NCI-H1417 treated with DMSO at 0.1 percent for 48 hours (cell line): ENCODE data around the gene PJA1.

Source experiments
- DNase-seq: peaks from one replicate; lab custom pipeline; 2025; lab: John Stamatoyannopoulos, UW

Gene PJA1

DNA sequence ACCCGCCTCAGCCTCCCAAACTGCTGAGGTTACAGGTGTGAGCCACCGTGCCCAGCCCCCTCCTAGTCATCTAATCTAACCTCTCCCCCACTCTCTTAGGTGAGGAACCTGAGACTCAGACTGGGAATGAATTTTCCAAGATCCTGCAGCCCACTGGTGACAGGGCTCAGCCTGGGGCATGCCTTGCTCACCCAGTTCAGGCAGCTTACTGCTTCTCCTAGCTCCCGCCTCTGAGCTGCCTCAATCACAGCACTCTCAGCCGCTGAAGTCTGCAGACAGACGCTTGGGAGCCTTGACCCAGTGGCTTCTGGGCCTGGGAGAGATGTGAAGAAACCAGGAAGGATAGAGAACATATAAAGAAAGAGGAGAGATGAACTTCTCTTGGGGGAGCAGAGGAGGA, 24.4 kb downstream of the PJA1 start:
- DNase-seq, result no peak

DNA sequence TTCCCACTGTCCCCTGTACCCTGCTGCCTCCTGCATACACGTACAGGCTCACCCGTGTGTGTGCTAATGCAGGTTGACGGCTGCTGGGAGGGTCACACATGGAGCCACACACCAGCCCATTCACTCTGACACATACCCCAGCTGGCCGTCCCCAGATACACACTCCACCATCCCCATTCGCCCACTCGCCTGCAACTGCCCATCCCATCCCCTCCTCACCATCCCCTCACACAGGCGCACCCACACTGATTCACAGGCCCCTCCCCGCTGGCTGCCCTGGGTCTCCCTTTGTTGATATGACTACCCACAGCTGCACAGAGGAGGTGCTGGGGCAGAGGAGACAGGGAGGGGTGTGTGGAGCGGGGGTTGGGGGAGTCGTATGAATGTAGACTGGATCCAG, 25.7 kb downstream of the PJA1 start:
- no peak for DNase-seq

DNA sequence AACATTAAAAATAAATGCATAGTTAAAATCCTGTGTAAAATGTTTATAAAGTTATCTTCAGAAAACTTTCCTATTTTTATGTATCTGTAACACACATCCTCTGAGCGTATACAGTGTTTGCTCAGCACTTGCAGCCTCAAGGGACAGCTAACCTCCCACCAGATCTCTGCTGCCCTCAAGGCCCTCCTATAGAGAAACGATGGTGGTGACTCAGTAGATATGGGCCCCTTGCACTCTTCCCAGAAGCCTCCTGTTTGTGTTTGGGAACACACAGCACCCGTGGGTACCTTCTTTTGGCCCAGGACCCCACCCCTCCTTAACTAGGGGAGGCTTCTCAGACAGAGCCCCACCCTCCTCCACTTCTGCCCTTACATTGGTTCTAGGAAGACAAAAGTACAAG, 26.7 kb downstream of the PJA1 start:
- no peak for DNase-seq

DNA sequence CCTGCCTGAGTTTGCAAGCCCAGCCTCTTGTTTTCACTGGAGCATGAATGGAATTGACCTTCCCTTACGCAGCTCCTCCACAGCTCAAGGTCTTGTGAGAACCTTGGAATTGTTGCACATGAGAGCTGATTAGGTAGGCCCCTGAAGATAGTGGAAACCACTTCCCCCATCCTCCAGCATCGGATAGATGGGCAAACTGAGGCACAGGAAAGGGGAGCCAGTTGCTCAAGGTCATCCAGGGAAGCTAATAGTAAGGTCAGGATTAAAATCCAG, 27.2 kb downstream of the PJA1 start:
- no peak for DNase-seq

DNA sequence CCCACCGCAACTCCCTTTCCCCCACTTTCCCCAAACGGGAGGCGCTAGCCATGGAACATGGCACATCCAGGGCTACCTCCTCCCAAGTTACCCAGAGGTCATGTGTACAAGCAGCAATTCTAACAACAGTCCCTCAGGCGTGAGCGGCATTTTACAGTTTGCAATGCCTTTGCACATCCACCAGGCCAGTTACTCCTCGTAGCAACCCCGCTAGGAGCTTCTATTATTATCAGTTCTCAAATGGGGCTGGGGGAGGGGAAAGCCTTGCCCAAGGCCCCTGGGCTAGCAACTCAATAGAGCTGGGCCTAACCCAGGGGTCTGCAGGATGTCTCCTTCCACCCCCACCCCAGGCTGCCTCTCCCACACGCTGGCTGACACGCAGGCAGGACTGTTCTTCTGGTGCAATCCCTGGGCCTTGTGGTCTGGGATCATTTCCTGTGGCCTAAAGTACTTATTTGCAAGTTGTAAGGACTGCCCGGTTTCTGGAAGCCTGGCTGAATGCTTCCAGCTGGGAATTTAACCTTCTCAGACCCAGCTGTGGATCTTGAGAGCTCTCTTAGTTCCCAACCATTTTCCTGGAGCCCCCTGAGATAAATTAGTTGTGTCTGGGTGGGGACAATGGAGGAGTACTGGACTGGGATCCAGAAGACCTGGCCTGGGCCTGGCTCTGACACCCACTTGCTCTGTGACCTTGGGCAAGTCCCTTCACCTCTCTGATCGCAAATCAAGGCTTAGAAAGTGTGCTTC, 27.7 kb downstream of the PJA1 start:
- no peak for DNase-seq

DNA sequence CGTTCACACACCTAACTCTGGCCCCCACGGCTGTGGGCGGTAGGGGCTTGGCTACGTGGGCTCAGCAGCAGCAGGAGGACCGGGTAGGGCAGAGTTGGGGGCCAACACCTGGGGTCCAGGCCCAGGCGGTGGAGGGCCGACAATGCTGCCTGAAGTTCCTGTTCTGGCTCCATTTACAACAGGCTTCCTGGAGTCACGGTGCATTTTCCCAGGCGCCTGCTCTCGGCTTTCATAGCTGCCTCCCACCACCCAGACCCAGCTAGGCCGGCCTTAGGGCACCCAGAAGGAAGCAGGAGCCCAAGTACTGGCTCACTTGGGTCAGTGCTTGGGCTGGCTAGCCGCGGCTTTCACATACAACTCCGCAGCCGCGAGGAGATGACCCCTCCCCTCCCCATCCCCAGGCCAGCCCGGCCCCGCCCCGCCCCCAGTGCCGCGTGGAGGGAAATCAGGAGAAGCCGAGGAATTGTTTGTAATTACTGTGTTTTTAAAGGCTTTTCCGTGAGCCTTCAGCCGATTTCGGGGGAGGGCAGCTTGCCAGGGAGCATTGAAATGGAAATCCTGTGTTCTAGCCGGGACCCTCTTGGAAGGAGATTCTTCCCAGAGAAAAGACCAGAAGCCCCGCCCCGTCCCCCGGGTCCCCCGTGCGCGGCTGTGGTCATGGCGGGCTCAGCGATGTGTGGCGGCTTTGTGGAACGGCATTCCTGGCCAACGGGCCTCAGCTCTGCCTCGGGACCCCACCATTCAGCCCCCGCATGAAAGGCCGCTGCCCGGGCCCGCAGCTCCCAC, 28.5 kb downstream of the PJA1 start:
- no peak for DNase-seq

DNA sequence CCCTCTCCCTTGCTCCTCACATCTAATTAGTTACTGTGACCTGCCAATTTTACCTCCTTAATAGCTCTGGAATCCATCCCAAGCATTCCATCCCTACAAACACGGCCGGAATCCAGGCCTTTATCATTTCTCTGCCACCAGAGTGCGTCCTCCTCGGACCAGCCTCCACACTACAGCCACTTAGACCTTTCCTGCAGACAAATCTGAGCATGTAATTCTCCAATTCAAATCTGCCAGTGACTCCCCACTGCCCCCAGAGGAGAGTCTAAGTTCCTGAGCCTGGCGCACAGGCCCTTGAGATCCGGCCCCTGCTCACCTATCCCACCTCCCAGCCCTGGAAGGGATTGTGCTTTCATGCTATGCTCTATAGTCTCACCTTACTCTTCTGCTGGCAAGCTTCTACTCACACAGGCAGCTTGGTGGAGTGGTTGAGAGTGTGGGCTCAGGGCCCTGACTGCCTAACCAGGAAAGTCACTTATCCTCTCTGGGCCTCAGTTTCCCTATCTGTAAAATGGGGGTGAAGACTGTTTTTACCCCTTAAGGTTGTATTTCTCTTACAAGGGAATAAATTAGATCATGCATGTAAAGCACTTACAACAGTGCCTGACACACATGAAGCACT, 31.2 kb downstream of the PJA1 start:
- DNase-seq, result no peak

DNA sequence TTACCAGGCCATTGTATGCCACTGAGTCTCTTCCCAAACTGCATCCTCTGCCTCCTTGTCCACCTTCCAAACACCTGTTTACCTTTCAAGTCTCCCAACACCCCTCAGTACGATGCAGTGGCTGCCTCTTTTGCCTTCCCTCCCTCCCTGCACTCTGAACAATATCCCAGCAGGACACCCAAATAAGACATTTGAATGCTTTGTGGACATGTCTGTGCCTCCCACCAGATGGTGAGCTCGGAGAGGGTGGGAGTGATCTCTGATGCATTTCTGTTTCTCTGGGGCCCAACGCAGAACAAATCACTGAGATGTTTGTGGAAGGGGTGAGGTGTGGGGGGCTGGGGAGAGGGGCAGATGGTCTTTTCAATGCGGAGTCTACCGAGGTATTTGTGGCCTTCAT, 33.4 kb downstream of the PJA1 start:
- no peak for DNase-seq

DNA sequence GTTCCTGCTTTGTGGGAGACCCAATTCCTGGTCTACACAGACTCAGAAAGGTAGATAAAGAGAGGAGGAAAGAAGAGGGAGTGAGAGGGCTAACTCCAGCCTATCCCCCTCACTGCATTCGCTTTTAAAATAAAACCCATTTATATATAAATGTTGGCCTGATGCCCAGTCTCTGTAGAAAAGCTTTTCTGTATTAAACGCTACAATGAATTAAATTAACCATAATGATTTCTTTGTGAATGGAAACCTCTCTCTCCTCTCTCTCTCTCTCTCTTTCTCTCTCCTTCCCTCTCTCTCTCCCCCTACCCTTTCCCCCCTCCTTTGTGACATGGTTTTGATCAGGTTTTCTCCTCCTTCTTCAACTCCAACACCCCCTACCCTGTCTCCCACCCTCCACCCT, 34.8 kb downstream of the PJA1 start:
- no peak for DNase-seq

DNA sequence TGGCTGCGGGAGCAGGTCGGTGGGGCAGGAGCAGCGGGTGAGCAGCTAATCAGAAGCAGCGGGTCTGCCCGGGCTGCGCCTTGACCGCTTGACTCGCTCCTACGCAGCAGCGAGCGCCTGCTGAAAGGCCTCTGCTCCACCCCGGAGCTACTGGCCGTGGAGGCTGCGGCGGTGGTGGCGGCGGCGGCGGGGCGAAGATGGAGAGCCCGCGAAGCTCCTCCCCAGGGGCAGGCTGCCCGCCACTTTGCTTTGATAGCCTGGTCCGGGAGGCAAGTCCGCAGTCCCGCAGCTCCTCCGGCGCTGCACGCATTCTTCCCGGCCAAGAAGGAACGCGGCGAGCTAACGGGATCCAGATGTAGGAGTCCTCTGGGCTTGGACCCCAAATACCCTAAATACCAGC, 36.7 kb downstream of the PJA1 start:
- no peak for DNase-seq

DNA sequence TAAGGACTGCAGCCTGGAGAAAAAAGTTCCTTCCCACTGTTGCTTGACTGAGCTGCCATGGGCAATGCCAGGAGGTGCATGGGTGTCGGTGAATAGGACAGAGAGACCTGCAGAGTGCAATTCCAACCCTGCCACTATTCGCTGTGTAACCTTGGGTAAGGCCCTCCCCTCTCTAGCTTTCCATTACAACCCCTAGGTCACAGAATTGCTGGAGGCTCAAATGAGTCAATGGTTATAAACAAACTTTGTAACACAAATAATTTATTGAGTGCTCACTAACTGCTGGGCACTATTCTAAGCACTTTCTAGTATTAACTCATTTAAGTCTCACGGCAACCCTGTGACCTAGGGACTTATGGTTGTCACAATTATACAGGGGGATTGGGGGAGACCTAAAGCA, 37.8 kb downstream of the PJA1 start:
- no peak for DNase-seq

DNA sequence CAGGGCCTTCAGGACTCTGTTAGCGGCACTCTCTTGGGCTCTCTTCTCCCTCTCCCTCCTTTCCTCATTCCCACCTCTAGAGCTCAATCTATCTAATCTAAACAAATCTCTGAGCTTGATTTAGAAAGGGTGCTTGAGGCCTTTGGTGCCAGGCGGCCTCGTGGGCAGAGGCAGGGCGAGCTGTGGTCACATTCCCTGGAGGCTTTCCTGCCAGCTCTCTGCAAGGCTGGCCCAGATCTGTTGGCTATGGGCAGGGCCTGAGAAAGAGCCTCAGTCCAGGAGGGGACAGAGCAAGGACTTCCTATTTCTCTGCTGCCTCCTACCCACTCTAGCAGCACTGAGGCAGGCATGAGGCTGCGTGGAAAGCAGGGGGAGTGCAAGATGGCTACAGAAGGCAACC, 38.6 kb downstream of the PJA1 start:
- DNase-seq, result no peak

DNA sequence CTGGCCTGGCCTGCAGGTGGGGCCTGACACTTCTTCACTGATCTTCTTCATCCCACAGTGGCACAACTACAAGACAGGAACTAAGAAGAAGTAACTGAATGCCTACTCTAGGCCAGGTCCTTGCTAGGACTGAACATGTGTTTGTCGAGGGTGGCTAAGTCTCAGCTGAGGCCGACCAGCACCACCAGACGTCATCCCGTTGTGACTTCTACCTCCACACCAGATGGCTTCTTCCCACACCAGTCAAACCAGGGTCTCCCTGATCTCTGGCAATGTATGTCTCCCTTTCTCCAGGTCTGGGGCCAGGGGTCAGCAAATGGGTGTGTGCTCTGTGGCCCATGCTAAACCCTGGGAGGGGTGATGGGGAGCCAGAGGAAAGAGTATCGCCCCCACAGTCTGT, 40.2 kb downstream of the PJA1 start:
- DNase-seq, result no peak

DNA sequence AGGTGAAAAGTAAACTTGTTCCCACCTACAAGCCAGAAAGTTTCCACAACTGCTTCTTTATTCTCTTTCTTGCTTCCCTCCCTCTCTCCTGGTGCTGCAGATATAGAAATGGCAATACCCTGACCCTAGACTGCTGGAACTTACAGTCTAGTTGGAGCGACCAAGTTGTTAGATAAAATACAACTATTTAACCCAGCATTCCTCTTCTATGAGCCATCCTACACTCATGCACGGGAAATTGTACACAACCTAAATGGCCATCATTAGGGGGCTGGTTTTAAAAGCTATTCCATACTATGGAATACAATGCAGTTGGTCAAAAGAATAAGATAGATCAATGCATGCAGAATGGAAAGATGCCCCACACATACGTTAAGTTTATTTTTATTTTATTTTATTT, 41.1 kb downstream of the PJA1 start:
- no peak for DNase-seq

DNA sequence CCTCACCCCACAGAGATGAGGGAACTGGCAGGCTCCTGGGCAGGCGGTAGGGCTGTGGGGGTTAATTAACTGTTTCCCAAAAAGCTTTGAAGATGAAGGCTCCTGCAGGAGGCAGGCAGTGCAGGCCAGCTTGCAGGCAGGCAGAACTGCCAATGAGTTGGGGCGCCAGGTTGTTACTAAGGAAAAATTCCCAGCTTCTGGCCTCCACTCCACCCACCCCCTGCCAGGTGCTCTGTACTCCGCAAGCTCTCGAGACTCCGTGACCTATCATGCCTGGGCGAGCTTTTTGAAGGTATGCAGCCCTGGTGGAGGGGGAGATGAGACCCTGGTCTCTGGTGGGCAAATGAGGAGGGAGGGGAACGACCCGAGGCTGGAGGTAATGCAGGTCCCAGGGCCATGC, 41.8 kb downstream of the PJA1 start:
- DNase-seq, result no peak

DNA sequence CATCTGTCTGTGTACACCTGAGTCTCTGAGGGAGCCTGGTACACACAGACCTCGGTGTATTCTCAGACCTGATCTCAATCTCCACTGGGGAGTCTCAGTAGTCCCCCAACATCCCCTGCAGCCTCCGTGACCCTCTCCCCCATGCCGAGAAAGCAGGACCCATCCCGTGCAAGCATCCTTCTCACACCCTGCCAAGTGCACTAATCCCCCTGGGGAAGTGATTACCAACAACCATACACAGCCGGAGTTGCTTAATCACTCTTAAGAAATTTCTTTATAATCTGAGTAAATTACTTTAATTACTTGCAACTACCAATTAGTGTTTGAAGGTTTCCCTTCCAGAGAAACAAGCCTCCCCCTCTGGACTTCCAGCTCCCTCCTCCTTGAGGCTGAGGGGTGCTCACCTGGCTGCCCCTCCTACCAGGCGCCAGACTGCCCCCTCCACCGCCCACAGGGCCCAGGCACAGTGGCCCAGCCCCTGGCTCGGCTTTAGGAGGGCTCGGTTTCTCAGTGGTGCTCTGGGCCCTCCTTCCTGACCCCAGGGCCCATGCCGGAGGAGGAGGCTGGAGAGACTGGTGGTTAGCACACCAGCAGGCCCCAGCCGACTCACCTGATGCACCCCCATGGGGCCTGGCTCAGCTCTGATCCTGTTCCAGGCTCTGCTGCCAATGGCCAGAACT, 43.8 kb downstream of the PJA1 start:
- no peak for DNase-seq

DNA sequence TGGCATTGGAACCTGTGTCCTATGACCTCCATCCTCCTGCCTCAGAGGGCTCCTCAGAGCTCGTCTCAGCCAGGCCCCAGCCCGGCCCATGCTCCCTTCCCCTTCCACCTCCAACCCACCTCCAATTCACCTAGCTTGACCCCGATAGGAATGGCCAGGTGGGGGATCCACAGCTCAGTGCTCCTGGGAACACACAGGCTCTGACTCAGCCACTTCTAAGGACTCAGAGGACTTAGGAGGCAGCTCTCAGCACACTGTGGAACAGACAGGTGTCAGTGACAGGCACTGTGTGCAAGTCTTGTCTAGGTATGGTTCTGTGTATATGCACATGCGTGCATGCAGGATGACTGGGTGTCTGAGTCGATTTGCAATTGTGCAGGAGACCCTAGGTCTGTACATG, 44.8 kb downstream of the PJA1 start:
- DNase-seq, result no peak

DNA sequence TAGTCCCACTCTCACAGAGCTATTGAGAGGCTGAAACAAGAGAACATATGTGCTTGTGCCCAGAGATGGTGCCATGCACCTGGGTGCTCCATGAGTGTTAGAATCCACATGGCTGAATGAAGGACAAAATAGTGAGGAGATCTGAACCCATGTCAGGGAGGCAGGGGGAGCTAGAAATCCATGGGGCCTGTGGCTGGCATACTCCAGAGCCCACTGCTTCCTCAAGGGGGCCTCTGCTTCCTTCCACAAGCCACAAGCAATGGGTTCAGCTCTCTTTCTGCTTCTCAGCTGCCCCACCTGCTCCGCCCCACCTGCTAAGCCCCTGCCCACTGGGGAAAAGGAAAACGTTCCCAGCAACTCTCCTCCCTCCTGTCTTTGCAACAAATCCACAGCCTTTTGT, 46.1 kb downstream of the PJA1 start:
- DNase-seq, result no peak

DNA sequence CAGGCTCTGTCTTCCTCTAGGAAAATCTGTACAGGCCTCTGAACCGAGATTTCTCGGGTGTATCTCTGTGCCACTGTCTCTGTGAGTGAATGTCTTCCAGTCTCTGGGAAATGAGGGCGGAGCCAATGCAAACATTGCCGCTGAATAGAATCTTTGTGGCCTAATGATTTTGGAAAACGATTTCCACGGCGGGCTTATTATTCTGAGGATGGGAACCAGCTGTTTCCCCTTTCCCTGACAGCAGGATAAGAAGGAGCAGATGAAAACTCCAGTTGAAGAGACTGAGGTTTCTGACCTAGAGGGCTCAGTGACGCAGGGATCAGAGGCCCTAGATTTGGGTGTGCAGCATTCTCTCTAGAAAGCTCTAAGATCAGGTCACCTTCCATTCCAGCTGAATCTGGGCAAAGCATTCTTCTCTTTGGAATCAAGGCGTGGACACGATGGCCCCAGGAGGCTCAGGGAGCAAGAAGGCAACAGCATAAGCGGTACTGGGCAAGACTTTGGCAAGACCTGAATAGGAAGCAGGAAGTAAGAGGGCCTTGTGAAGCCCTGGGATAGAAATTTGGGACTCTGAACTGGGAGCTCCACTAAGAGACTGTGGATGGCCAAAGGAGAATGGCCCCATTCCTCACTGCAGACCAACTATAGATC, 47.3 kb downstream of the PJA1 start:
- no peak for DNase-seq

DNA sequence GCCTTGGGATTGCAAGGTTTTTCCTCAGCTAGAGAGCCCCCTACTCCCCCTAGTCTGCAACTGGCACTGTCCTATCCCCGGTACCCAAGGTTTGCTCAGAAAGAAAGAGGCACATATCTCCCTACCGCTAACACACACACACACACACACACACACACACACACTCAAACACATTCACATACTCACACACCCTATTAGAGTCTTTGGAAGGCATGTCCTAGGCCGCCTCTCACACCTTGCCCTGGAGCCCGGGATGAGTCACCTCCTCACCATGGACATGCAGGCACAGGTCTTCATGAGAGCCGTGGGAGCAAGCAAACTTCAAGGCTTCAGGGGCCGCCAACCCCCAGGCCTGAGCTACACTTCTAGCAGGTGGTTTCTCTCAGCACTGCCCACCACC, 49.2 kb downstream of the PJA1 start:
- no peak for DNase-seq

DNA sequence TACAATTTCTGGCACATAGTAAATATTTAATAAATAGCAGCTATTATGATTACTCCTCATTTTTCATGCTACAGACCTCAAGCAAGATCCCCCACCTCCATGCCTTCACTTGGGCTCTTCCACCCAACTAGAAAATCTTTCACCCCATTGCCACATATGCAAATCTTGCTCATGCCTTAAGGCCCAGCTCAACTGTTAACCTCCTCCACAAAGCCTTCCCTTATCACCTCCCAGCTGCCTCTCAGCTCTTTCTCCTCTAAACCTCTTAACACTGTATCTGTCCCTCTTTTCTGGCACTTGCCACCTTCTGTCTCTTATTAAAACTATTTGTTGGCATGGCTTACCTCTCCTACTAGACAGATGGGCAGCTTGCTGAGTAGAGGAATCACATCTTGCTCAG, 51.5 kb downstream of the PJA1 start:
- no peak for DNase-seq
